KOPT-K1 (cell line): ENCODE data around the gene ZNF598.

Experiments used
- H3K27ac ChIP-seq: fragments of 200-600 bp; sonication (generic); 2 replicates; pipeline ENCODE4 v1.5.1; 2016; ENCODE audit warnings: antibody characterized with exemption, mild to moderate bottlenecking, low read depth, low read length; ENCODE audit not compliant: poor library complexity, severe bottlenecking
- H3K36me3 ChIP-seq: fragments of 200-600 bp; sonication (generic); 2 replicates; pipeline ENCODE4 v1.5.1; 2017; ENCODE audit warnings: antibody characterized with exemption, mild to moderate bottlenecking, low read length, moderate library complexity; ENCODE audit not compliant: insufficient read depth
- H3K9me3 ChIP-seq: fragments of 200-600 bp; sonication (generic); 2 replicates; pipeline ENCODE4 v1.5.1; 2017; ENCODE audit warnings: antibody characterized with exemption, low read length, mild to moderate bottlenecking; ENCODE audit not compliant: insufficient read depth, poor library complexity, severe bottlenecking

Gene ZNF598

DNA sequence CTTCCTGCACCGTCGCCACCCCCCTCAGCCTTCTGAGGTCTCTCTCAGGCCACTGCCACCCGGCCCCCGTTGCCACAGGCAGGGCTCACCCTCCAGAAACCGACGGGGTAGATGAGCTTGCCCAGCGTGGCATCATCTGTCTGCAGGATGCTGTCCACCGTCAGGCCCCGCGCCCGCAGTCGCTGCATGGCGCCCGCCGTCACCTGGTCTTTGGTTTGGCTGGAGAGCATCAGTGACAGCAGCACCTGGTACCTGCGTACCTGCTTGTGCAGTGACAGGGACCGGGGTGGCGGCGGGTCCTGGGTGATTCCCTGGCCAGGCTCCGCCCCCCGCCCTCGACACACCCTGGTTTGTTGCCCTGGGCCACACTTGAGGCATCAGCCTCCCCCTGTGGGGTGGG lies 34.9 kb upstream of the ZNF598 start:
- Histone ChIP-seq H3K36me3 (peaks cover 8% of the 10 kb centered on the region; the same call in 1 of the 2 replicates), H3K27ac (no peak overlapping the region), H3K9me3 (no peaks in the 10 kb centered on the region)

DNA sequence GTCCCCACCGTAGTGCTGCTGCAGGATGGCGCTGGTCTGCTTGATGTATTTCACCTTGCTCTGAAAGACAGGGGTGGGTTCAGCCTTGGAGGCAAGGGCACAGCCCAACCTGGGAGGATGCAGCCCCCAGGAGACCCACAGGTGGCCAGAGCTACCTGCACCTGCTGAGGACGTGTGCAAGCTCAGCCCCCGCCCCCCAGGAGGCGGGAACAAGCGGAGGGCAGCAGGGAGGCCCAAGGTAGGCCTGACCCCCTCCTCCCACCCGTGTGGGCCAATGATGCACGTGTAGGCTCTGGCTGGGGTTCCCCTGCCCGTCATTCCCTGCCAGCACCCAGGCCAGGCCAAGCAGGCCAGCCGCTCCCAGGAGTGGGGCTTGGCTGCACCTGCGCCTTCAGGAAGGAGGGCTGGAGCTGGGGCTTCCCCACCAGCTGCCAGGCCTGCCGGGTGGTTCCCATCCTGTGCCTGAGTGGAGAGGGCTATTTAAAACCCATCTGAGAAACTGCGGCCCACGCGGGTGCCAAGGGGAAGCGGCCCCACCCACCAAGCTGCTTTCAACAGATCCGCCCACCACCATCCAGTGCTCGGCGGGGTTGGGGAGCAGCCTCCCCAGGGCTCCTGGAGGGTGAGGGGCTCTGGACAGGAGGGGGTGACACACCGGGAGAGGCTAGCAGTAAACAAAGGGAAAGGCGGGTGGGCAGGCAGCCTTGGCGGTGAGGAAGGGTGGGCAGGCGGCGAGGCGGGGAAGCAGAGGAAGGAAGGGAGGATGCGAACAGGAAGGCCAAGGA lies 34.2 kb upstream of the ZNF598 start:
- Histone ChIP-seq H3K9me3 (no peaks in the 10 kb centered on the region), H3K27ac (no peak overlapping the region), H3K36me3 (peaks cover 8% of the 10 kb centered on the region; the same call in 1 of the 2 replicates)

DNA sequence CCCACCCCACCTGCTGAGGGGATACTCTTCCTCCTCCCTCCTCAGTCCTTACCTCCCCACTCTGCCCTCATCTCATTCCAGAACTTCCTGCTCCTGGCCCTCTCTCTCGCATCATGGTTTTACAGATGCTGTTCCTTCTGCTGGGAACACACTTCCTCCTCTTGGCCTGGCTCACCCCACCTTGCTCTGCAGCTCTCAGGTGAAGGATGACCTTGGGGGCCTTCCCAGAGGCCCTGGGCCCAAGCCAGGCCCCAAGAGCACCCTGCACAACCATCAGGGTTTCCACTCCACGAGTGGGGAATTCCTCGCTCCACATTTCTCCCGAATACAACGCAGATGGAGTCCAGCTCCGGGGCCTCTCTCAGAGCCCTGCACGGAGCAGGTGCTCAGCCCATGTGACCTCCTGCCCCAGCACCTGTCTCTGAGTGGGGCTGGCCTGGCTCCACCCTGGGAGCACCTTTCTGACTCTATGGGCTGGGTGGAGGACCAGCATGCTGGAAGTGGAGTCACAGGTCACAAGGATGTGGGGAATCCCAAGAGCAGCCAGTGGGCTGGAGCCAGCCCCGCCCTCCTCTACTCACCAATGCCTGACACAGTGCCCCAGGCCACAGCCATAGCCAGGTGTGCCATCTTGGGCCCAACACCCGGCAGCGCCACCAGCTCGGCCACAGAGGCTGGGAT lies 33.5 kb upstream of the ZNF598 start:
- Histone ChIP-seq H3K9me3 (no peaks in the 10 kb centered on the region), H3K27ac (no peak overlapping the region), H3K36me3 (peaks cover 8% of the 10 kb centered on the region; the same call in 1 of the 2 replicates)

DNA sequence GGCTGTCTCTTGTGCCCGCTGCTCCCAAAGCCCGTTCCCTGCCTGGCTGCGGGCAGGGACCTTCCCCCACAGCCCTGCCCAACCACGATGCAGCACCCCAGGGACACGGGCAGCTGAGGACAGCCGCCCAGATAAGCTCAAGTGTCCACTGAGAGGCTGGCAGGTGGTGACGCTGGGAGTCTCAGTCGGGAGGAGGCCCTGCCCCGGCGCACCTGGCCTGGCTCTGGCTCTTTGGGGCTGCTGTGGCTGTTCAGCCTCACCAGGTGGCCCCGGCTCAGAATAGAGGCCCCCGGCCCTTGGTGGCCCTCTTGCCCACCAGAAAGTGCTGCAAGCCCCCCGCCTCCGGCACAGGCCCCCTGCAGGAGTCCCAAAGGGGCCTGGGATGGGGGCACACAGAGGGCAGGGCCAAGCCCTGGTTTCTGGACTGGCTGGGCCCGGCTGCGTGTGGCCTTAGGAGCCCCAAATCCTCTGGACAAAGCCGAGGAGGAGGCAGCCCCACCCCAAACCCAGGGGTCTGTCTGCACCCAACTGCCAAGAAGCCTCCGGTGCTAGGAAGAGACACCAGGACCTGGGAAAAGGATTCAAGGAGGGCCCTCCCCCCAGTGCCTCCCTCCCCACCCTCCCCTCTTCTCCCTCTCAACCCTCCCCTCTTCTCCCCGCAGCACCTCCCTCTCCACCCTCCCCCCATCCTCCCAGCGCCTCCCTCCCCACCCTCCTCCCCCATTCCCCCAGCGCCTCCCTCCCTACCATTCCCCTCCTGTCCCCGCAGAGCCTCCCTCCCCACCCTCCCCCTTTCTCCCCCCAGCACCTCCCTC lies 32.8 kb upstream of the ZNF598 start:
- H3K36me3 ChIP-seq: peaks cover 8% of the 10 kb centered on the region; the same call in 1 of the 2 replicates
- H3K9me3 ChIP-seq: no peaks in the 10 kb centered on the region
- H3K27ac ChIP-seq: no peak overlapping the region

DNA sequence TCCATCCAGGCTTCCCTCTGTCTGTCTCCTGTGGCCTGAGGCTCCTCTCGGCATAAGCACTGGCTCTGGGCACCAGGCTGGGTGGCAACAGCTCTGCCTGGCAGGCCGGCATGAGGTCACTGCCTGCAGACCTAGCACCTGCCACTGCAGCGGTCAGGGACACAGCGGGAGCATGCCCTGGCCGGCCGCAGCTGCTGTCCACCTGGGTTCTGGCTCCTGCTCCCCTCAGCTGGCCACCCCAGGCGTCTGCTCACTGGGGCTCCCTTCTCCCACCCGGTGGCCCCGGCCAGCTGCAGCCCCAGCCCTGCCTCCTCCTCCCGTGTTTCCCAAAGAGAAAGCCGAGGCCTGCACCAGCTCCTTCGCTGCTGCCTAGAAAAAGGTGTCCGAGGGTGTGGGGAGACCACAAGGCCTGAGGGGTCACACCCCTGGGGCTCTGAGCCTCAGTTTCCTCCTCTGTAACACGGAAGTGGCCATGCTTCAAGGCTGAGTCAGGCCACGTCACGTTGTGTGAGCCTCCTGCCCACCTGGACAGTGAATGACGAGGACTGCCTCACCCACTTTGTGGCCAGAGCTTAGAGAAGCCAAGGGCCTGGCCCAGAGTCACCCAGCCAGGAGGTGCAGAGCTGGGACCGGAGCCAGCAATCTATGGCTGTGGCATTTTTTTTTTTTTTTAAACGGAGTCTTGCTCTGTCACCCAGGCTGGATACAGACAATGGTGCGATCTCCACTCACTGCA lies 31.3 kb upstream of the ZNF598 start:
- no peaks in the 10 kb centered on the region for H3K9me3 ChIP-seq
- H3K27ac ChIP-seq: no peak overlapping the region
- peaks cover 8% of the 10 kb centered on the region; the same call in 1 of the 2 replicates for H3K36me3 ChIP-seq

DNA sequence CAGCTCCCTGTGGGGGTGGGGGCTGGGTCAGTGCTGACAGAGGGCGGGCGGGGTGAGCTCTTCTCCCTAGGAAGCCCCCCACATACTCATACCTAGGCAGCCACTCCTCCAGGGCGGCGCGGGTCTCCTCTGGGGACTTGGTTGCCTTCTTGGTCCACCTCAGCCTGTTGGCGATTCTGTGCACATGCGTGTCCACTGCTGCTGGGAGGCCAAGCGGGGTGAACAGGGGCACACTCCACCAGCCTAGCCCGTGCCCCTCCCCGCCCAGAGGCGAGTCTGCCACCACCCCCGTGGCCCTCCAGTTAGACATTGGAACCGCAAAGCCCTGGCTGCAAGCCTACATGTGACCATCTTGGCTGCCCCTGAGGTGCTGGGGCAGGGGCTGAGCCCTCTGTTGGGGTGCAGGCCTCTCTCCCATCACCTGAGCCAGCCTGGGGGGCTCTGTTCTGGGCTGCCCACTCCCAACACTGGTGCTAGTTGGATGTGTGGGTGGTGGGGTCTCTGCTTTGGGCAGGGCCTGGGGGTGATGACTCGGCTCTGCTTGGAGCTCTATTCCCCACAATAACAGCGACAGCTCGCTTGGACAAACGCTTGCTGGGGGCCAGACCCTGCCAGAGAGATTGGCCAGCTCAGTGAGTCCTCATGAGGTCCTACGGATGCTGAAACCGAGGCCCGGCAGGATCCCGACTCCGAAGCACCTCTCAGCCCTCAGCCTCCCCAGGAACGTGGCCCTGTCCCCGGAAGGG lies 30.6 kb upstream of the ZNF598 start:
- no peaks in the 10 kb centered on the region for H3K9me3 ChIP-seq
- peaks cover 8% of the 10 kb centered on the region; the same call in 1 of the 2 replicates for H3K36me3 ChIP-seq
- no peak overlapping the region for H3K27ac ChIP-seq

DNA sequence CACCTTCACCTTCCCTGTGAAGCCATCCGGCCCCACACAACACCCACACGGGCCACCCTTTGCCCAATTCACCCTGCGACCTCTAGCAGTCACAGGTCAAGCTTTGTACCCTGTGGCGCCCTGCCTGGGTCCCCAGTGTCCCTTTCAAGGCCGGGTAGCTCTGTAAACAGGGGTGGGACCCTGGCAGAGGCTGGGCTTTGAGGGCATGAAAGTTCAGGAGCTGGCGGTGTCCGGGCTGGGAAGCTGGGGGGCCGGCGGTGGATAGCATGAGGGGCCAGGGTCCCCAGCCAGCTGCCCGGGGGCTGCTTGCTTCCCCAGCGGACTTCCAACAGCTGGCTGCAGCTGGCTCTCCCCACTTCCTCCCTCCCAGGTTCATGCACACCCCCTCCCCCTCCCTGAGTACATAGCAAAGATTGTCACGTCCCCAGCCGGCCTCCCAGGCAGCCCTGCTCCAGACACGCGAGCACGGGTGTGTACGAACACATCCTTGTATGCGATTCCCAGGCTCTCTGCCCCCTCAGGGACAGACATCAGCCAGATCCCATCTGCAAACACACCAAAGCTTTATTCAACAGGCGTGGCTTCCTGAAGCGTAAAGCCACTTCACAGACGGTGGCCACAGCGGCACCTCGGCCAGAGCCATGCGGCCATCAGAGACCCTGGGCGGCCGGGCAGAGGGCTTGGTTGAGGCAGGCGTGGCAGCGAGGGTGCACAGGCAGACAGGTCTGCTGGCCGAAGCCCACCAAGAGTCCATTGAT lies 29.8 kb upstream of the ZNF598 start:
- H3K27ac ChIP-seq: no peak overlapping the region
- H3K9me3 ChIP-seq: no peaks in the 10 kb centered on the region
- peaks cover 8% of the 10 kb centered on the region; the same call in 1 of the 2 replicates for H3K36me3 ChIP-seq

DNA sequence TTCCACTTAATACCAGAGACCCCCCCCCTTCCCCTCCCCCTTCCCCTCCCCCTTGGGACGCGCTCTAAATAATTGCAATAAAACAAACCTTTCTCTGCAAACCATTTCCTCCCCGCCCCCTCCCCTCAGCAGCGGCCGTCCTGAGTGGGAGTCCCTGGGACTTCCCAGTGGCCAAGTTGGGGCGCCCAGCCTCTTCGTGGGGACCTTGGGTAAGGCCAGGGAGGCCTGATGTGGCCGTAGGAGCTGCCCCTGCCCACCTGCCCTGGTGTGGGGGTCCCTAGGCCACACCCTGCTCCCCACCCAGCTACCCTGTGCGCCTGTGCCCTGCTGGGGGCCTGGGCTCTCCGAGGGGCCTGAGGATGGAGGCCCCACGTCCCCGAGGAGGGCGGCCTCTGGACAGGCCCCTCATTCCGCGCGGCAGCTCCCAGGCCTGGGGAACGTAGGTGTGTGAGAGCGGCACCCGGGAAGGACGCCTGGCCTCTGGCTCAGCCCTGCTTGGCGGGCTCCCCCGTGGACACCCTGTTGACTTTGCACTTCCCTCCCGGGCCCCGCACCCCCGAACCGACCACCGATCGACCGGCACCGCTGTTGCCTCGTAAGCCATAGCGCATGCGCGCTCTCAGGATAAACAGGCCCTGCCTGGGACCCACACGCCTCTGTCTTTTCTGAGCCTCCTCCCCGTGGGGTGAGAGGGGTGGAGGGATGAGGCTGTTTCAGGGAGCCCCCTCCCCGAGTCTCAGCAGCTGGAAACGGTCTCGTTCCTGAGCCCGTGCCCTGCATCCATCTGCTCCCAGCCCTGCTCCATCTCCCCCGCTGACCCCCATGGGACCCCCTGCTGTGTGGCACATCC lies 29.0 kb upstream of the ZNF598 start:
- Histone ChIP-seq H3K9me3 (no peaks in the 10 kb centered on the region), H3K27ac (no peak overlapping the region), H3K36me3 (peaks cover 8% of the 10 kb centered on the region; the same call in 1 of the 2 replicates)

DNA sequence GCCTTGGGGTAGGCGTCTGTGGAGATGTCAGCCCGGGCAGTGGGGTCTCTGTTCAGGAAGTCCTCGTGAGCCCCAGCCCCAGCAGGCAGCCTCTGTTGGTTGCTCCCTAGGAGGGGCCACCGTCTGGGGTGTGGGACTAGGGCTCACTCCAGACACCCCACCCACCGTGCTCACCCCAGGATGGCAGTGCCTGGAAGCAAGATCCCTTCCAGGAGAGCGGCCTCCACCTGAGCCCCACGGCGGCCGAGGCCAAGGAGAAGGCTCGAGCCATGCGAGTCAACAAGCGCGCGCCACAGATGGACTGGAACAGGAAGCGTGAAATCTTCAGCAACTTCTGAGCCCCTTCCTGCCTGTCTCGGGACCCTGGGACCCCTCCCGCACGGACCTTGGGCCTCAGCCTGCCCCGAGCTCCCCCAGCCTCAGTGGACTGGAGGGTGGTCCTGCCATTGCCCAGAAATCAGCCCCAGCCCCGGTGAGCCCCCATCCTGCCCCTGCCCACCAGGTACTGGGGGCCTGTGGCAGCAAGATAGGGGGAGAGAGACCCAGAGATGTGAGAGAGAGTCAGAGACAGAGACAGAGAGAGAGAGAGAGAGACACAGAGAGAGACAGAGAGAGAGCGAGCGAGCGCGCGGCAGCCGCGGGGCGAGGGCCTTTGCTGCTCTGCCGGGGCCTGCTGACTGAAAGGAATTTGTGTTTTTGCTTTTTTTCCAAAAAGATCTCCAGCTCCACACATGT lies 28.2 kb upstream of the ZNF598 start:
- Histone ChIP-seq H3K27ac (no peak overlapping the region), H3K9me3 (no peaks in the 10 kb centered on the region), H3K36me3 (no peaks in the 10 kb centered on the region; the same call in 1 of the 2 replicates)

DNA sequence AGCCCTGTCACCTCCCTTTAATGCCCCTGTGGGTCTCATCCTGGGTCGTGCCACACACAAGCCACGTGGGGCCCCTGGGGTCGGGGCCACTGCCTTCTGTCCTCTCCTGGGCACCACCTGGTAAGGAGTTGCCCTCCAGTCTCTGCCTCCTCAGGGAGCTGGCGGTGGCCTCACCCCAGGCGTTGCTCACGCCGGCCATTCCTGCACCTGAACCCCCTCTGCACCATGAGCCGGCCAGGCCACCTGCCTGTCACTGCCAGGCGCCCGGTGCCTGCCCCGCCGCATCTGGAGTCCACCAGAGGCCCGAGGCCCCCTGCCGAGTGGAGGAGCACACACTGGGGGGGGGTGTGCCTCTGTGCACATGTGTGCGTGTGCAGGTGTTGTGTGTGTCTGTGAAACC lies 27.5 kb upstream of the ZNF598 start:
- H3K9me3 ChIP-seq: no peaks in the 10 kb centered on the region
- H3K27ac ChIP-seq: no peak overlapping the region
- no peaks in the 10 kb centered on the region; the same call in 1 of the 2 replicates for H3K36me3 ChIP-seq

DNA sequence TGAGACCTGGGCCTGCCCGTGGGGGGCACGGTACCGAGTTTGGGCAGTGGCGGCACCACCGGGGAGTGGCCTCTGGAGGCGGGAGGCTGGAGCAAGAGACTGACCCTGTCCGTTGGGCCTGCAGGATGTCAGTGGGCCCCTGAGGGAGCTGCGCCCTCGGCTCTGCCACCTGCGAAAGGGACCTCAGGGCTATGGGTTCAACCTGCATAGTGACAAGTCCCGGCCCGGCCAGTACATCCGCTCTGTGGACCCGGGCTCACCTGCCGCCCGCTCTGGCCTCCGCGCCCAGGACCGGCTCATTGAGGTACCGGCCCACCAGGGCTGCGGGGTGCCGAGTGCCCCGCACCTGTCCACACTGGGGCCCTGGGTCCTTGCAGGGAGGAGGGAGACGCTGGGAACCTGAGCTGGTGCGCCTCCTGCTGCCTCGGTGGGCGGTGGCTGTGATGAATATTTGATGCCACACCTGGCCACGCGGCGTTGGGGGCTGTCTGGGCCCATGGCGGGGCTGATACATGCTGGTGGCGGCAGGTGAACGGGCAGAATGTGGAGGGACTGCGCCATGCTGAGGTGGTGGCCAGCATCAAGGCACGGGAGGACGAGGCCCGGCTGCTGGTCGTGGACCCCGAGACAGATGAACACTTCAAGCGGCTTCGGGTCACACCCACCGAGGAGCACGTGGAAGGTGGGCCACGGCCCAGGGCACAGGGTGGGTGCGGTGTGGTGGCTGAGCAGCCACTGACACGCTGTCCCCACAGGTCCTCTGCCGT lies 26.8 kb upstream of the ZNF598 start:
- Histone ChIP-seq H3K27ac (no peak overlapping the region), H3K36me3 (no peaks in the 10 kb centered on the region), H3K9me3 (no peaks in the 10 kb centered on the region)
